IMR-90 (cell line): ENCODE results near the gene PJA2. TPM values are rescaled to one million over a fixed set of nuclear protein-coding genes. Genes with fewer than 3 reads are reported as not detected.
A peak's percentile ranks its signal among the peaks of the same experiment; 100 is the strongest.

Experiments
- ATAC-seq: fragments of 200-7000 bp; cut with Tn5 transposase; 2 replicates; pipeline ENCODE4 v1.9.1; 2020; ENCODE audit warnings: low read depth, mild to moderate bottlenecking, moderate library complexity
- BruUV-seq: library from RNA; stranded (reverse); fragments of 400-500 nt; replicated peaks from 2 replicates; lab custom pipeline; 2021; lab: Mats Ljungman, UMichigan
- CTCF ChIA-PET: fragments of 300-600 bp; formaldehyde crosslinking; extraction: SDS; loops from one replicate; lab custom pipeline; 2021; ENCODE audit warnings: antibody characterized with exemption; lab: Yijun Ruan, JAX
- POLR2A ChIA-PET: fragments of 300-600 bp; sonication (Branson Sonifier 250); formaldehyde crosslinking; loops from one replicate; lab custom pipeline; 2022; ENCODE audit warnings: antibody characterized with exemption; ENCODE audit not compliant: unreplicated experiment; lab: Charles Lee
- DNase-seq: peaks from one replicate; pipeline ENCODE4 v3.0.0; 2013
- H2AFZ ChIP-seq: replicated peaks from 2 replicates; pipeline ENCODE3; 2013; ENCODE audit warnings: low read length, mild to moderate bottlenecking; ENCODE audit not compliant: poor library complexity
- H2AK5ac ChIP-seq: 2 replicates; pipeline ENCODE4 v1.6.1; 2013; ENCODE audit warnings: low read depth, low read length, inconsistent platforms
- H2AK9ac ChIP-seq: replicated peaks from 2 replicates; pipeline ENCODE3; 2013; ENCODE audit warnings: mild to moderate bottlenecking, low read depth, low read length, moderate library complexity; ENCODE audit not compliant: poor library complexity
- H2BK120ac ChIP-seq: 2 replicates; pipeline ENCODE4 v1.6.1; 2013; ENCODE audit warnings: low read depth, low read length, inconsistent platforms
- H2BK15ac ChIP-seq: 3 replicates; pipeline ENCODE4 v1.6.1; 2013; ENCODE audit warnings: low read depth, low read length, inconsistent platforms
- H2BK20ac ChIP-seq: 2 replicates; pipeline ENCODE4 v1.6.1; 2013; ENCODE audit warnings: low read depth, mild to moderate bottlenecking, inconsistent platforms, low read length, moderate library complexity
- H2BK5ac ChIP-seq: 2 replicates; pipeline ENCODE4 v1.6.1; 2013; ENCODE audit warnings: mild to moderate bottlenecking, low read depth, low read length, inconsistent platforms; ENCODE audit not compliant: poor library complexity, severe bottlenecking
- H3K14ac ChIP-seq: replicated peaks from 2 replicates; pipeline ENCODE4 v1.6.1; 2013; ENCODE audit warnings: low read depth, low read length, inconsistent platforms
- H3K18ac ChIP-seq: 2 replicates; pipeline ENCODE4 v1.6.1; 2013; ENCODE audit warnings: low read depth, low read length, control low read depth
- H3K23ac ChIP-seq: 2 replicates; pipeline ENCODE4 v1.6.1; 2013; ENCODE audit warnings: low read depth, low read length, inconsistent platforms
- H3K27ac ChIP-seq: 2 replicates; pipeline ENCODE4 v1.5.1; 2013; ENCODE audit warnings: mild to moderate bottlenecking, control low read depth, low read length; ENCODE audit not compliant: insufficient read depth
- H3K27me3 ChIP-seq: 2 replicates; pipeline ENCODE4 v1.6.1; 2013; ENCODE audit warnings: low read length; ENCODE audit not compliant: control insufficient read depth, insufficient read depth
- H3K36me3 ChIP-seq: 2 replicates; pipeline ENCODE4 v1.6.1; 2013; ENCODE audit warnings: low read length, mixed read lengths; ENCODE audit not compliant: control insufficient read depth, insufficient read depth
- H3K4ac ChIP-seq: 2 replicates; pipeline ENCODE4 v1.6.1; 2013; ENCODE audit warnings: low read depth, low read length, inconsistent platforms
- H3K4me1 ChIP-seq: 2 replicates; pipeline ENCODE4 v1.6.1; 2013; ENCODE audit warnings: low read length, mixed read lengths; ENCODE audit not compliant: control insufficient read depth, insufficient read depth
- H3K4me2 ChIP-seq: 2 replicates; pipeline ENCODE4 v1.6.1; 2013; ENCODE audit warnings: low read depth, mild to moderate bottlenecking, control low read depth, low read length, moderate library complexity
- H3K4me3 ChIP-seq: 2 replicates; pipeline ENCODE4 v1.5.1; 2013; ENCODE audit warnings: low read depth, mild to moderate bottlenecking, control low read depth, low read length, moderate library complexity; ENCODE audit not compliant: insufficient read depth
- H3K56ac ChIP-seq: 2 replicates; pipeline ENCODE4 v1.6.1; 2013; ENCODE audit warnings: low read length, inconsistent platforms; ENCODE audit not compliant: insufficient read depth; ENCODE audit errors: extremely low read depth
- H3K79me1 ChIP-seq, 2 experiments: 2 replicates each; pipeline ENCODE4 v1.6.1; 2013; ENCODE audit warnings: low read length in 2 of 2, inconsistent platforms in 1 of 2, low read depth in 1 of 2
- H3K9ac ChIP-seq: 2 replicates; pipeline ENCODE4 v1.6.1; 2013; ENCODE audit warnings: low read depth, low read length, control low read depth
- H3K9me1 ChIP-seq: 2 replicates; pipeline ENCODE4 v1.6.1; 2013; ENCODE audit warnings: low read length, inconsistent platforms; ENCODE audit not compliant: insufficient read depth
- H3K9me3 ChIP-seq: 2 replicates; pipeline ENCODE4 v1.6.1; 2013; ENCODE audit warnings: low read length; ENCODE audit not compliant: control insufficient read depth, insufficient read depth
- H4K20me1 ChIP-seq: 2 replicates; pipeline ENCODE4 v1.6.1; 2013; ENCODE audit warnings: low read length, inconsistent platforms; ENCODE audit not compliant: insufficient read depth
- H4K5ac ChIP-seq: 2 replicates; pipeline ENCODE4 v1.6.1; 2013; ENCODE audit warnings: mild to moderate bottlenecking, low read depth, low read length, control low read depth
- H4K8ac ChIP-seq, 2 experiments: 2 replicates each; pipeline ENCODE4 v1.6.1; 2013; ENCODE audit warnings: low read depth in 2 of 2, low read length in 2 of 2, control low read depth in 1 of 2, inconsistent platforms in 1 of 2
- H4K91ac ChIP-seq: 2 replicates; pipeline ENCODE4 v1.6.1; 2013; ENCODE audit warnings: low read depth, low read length, inconsistent platforms; ENCODE audit not compliant: insufficient read depth
- BHLHE40 ChIP-seq: fragments of 150-350 bp; IDR thresholded peaks from 2 replicates; pipeline ENCODE4 v1.6.1; 2016; ENCODE audit warnings: mild to moderate bottlenecking, low read depth, low read length
- CEBPB ChIP-seq: IDR thresholded peaks from 2 replicates; pipeline ENCODE4 v1.6.1; 2012; ENCODE audit warnings: low read depth, low read length, improper control_type of control experiment
- CHD1 ChIP-seq: IDR thresholded peaks from 2 replicates; pipeline ENCODE4 v1.6.1; 2012; ENCODE audit warnings: low read depth, low read length, improper control_type of control experiment
- FOS ChIP-seq: fragments of 150-350 bp; IDR thresholded peaks from 2 replicates; pipeline ENCODE4 v1.6.1; 2016; ENCODE audit warnings: low read depth, low read length
- MAFK ChIP-seq: IDR thresholded peaks from 2 replicates; pipeline ENCODE4 v1.6.1; 2012; ENCODE audit warnings: low read depth, low read length, improper control_type of control experiment
- MAZ ChIP-seq: IDR thresholded peaks from 2 replicates; pipeline ENCODE4 v1.6.1; 2012; ENCODE audit warnings: low read depth, mild to moderate bottlenecking, low read length, improper control_type of control experiment, moderate library complexity, borderline replicate concordance
- MXI1 ChIP-seq: IDR thresholded peaks from 2 replicates; pipeline ENCODE4 v1.6.1; 2012; ENCODE audit warnings: low read depth, mild to moderate bottlenecking, low read length, moderate library complexity, borderline replicate concordance
- NFE2L2 ChIP-seq: fragments of 150-350 bp; IDR thresholded peaks from 2 replicates; pipeline ENCODE4 v1.6.1; 2016; ENCODE audit warnings: low read depth, mild to moderate bottlenecking, low read length
- POLR2A ChIP-seq: IDR thresholded peaks from 2 replicates; pipeline ENCODE4 v1.6.1; 2012; ENCODE audit warnings: mild to moderate bottlenecking, low read depth, low read length
- RAD21 ChIP-seq: IDR thresholded peaks from 2 replicates; pipeline ENCODE4 v1.6.1; 2012; ENCODE audit warnings: low read length, improper control_type of control experiment
- RCOR1 ChIP-seq: IDR thresholded peaks from 2 replicates; pipeline ENCODE4 v1.6.1; 2012; ENCODE audit warnings: mild to moderate bottlenecking, low read length, improper control_type of control experiment; ENCODE audit not compliant: insufficient replicate concordance
- RFX5 ChIP-seq: IDR thresholded peaks from 2 replicates; pipeline ENCODE4 v1.8.0; 2012; ENCODE audit warnings: low read depth, mild to moderate bottlenecking, low read length, moderate library complexity
- SMC3 ChIP-seq: fragments of 150-350 bp; IDR thresholded peaks from 2 replicates; pipeline ENCODE4 v1.6.1; 2016; ENCODE audit warnings: low read depth, mild to moderate bottlenecking, antibody characterized with exemption, low read length, moderate library complexity
- WGBS, 2 experiments: methylation state at CpG; one replicate each; pipeline versions ENCODE4 v1.1.5 to v1.1.7; 2013; ENCODE audit warnings: missing lambda C conversion rate in 2 of 2; ENCODE audit not compliant: insufficient read length in 1 of 2; ENCODE audit errors: extremely low coverage in 2 of 2; 5-methylcytosine and 5-hydroxymethylcytosine counted together
- dilution Hi-C: fragments of 300-500 bp; cut with HindIII; formaldehyde crosslinking; loops from one replicate; pipeline ENCODE4 v1.14.3; 2018; ENCODE audit warnings: low sequenced_read_pairs; ENCODE audit not compliant: unreplicated experiment
- in situ Hi-C: fragments of 300-500 bp; cut with MboI; formaldehyde crosslinking; loops from 3 replicates; pipeline ENCODE4 v1.14.3; 2019; ENCODE audit warnings: low sequenced_read_pairs, inconsistent platforms, mixed read lengths
- intact Hi-C: fragments of 100-400 bp; cut with micrococcal nuclease; formaldehyde crosslinking; loops from 2 replicates; pipeline ENCODE4 v1.10.0; 2022
- polyA plus RNA-seq, 3 experiments: library from polyadenylated mRNA; depleted of rRNA; stranded (reverse); fragments of >200 nt; gene quantifications; 2 replicates each; pipeline ENCODE4 v1.2.3, GENCODE V29; 2012; ENCODE audit warnings: low replicate concordance in 1 of 3
- total RNA-seq: library from RNA; depleted of rRNA; stranded (reverse); fragments of >200 nt; gene quantifications from 2 replicates; pipeline ENCODE4 v1.2.3, GENCODE V29; 2012
- TF ChIP-seq, protein P1 (sequence below): conservative IDR thresholded peaks from 2 replicates; pipeline ENCODE4 v1.5.1; 2012; ENCODE audit warnings: mild to moderate bottlenecking, low read depth, low read length, improper control_type of control experiment
- TF ChIP-seq, protein P2 (sequence below): fragments of 150-350 bp; IDR thresholded peaks from 2 replicates; pipeline ENCODE4 v1.6.1; 2017; ENCODE audit warnings: mild to moderate bottlenecking, antibody characterized with exemption, low read length, low read depth

PJA2 gene
- total and polyA plus RNA-seq, 2 of the 4 experiments (the other 2 are of a cell fraction): 42.3 to 70.6 TPM

DNA sequence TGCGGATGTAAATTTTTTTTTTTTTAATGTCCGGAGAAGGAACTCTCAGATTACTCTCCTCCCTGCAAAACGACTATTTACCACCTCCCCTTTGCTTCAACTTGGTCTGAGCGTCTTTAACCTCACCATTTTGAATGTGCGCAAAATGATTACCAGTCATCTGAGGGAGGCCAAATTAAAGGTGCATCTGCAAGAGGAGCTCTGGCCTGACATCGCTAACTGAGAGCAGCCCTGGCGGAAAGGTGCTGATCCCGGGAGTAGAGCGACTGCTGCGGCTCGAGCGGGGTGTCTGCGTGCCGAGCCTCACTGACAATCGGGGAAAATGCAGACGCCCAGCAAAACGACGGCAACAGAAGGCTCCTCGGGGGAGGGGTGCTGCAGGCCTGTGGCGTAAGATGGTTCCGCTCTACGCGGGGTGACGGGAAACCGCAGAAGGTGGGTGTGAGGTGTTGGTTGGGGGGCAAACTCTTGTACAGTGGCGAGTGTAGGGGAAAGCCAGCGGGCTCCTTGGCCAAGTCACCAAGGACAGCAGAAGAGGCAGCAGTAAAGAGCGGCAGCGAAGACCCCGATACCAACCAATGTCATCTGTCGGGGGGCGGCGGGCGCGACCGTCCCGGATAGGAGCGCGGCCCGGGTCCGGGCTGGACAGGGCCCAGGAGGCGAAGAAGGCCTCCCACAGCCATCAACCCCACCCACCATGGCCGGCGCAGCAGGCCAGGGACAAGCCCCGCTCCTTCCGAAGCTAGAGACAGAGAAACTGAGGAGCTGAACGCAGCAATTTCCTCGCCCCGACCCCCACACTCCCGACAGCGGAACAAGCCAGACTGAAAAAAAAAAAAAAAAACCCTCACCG is 557 bp downstream of the PJA2 start:
- CTCF ChIA-PET: no interaction called here
- 1% methylated on average over 20 of the region's 52 CpGs; no CpG with 5 or more reads in 1 of the 2 experiments for WGBS, 2 experiments
- no peaks in the 10 kb centered on the region for H3K27me3 ChIP-seq
- H3K9ac ChIP-seq: peak overlapping the region; percentile 89
- no peaks in the 10 kb centered on the region for H3K9me1 ChIP-seq
- peak overlapping the region; percentile 83 for H2BK5ac ChIP-seq
- H3K4me1 ChIP-seq: peaks cover 3% of the 10 kb centered on the region; the same call in 1 of the 2 replicates
- no peaks in the 10 kb centered on the region; the same call in 1 of the 2 replicates for H3K9me3 ChIP-seq
- H2BK20ac ChIP-seq: 0 out of 2 replicates have a peak overlapping the region, but pooled peaks have one; percentile 18
- H3K14ac ChIP-seq: peak overlapping the region; percentile 94
- H3K23ac ChIP-seq: peak overlapping the region; percentile 94
- peaks cover 2% of the 10 kb centered on the region; the same call in 1 of the 2 replicates for H3K36me3 ChIP-seq
- in situ Hi-C loops: no loop called here
- no peak overlapping the region for H2BK15ac ChIP-seq
- H3K4me3 ChIP-seq: peak overlapping the region; percentile 97
- DNase-seq: peak; percentile 80
- ATAC-seq: peak; percentile 18
- BruUV-seq: TSS peak; percentile 54
- peak overlapping the region; percentile 79 for H4K91ac ChIP-seq
- H3K56ac ChIP-seq: peak overlapping the region; percentile 93
- peak overlapping the region; percentile 6 to 68; a peak in 3 of 4 replicates for H4K8ac ChIP-seq
- peaks cover 0 to 6% of the 10 kb centered on the region in 2 experiments; a peak in 2 of 4 replicates for H3K79me1 ChIP-seq
- H3K4me2 ChIP-seq: peak overlapping the region; percentile 94
- intact Hi-C loops: loop anchor here (5.0 kb wide), 1 partner anchor 607 kb away; no protein-coding TSS in a partner anchor
- H2BK120ac ChIP-seq: peak overlapping the region; percentile 13
- peak overlapping the region; percentile 58 for H3K18ac ChIP-seq
- dilution Hi-C loops: no loop called here
- H2AK5ac ChIP-seq: peak overlapping the region; percentile 72
- H4K20me1 ChIP-seq: peaks cover 36% of the 10 kb centered on the region
- POLR2A ChIA-PET: interaction anchor here (0.6 to 1.1 kb wide), 2 partner anchors 34 to 681 kb away, joined by 3 to 7 read pairs; no protein-coding TSS in a partner anchor
- H3K4ac ChIP-seq: peak overlapping the region; percentile 86
- peak overlapping the region; percentile 61 for H4K5ac ChIP-seq
- H2AFZ ChIP-seq: peak overlapping the region; percentile 94
- peak overlapping the region; percentile 89 for H2AK9ac ChIP-seq
- peak overlapping the region; percentile 90 for H3K27ac ChIP-seq
- peak; percentile 87 for TF ChIP-seq CEBPB
- no peak for TF ChIP-seq RCOR1
- no peak for TF ChIP-seq FOS
- TF ChIP-seq BHLHE40: no peak
- TF ChIP-seq MXI1: no peak; the same call in 1 of the 2 replicates
- TF ChIP-seq MAZ: peak; percentile 53; the same call in 1 of the 2 replicates
- TF ChIP-seq MAFK: peak; percentile 22; the same call in 1 of the 2 replicates
- peak; percentile 42; the same call in 1 of the 2 replicates for TF ChIP-seq RFX5
- TF ChIP-seq, protein P1, sequence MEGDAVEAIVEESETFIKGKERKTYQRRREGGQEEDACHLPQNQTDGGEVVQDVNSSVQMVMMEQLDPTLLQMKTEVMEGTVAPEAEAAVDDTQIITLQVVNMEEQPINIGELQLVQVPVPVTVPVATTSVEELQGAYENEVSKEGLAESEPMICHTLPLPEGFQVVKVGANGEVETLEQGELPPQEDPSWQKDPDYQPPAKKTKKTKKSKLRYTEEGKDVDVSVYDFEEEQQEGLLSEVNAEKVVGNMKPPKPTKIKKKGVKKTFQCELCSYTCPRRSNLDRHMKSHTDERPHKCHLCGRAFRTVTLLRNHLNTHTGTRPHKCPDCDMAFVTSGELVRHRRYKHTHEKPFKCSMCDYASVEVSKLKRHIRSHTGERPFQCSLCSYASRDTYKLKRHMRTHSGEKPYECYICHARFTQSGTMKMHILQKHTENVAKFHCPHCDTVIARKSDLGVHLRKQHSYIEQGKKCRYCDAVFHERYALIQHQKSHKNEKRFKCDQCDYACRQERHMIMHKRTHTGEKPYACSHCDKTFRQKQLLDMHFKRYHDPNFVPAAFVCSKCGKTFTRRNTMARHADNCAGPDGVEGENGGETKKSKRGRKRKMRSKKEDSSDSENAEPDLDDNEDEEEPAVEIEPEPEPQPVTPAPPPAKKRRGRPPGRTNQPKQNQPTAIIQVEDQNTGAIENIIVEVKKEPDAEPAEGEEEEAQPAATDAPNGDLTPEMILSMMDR: no peak
- no peak for TF ChIP-seq NFE2L2
- 0 out of 2 replicates have a peak, but pooled peaks have one; percentile 12 for TF ChIP-seq RAD21
- TF ChIP-seq CHD1: no peak; the same call in 1 of the 2 replicates
- TF ChIP-seq, protein P2, sequence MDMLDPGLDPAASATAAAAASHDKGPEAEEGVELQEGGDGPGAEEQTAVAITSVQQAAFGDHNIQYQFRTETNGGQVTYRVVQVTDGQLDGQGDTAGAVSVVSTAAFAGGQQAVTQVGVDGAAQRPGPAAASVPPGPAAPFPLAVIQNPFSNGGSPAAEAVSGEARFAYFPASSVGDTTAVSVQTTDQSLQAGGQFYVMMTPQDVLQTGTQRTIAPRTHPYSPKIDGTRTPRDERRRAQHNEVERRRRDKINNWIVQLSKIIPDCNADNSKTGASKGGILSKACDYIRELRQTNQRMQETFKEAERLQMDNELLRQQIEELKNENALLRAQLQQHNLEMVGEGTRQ: no peak
- peak; percentile 73 for TF ChIP-seq POLR2A
- 0 out of 2 replicates have a peak, but pooled peaks have one; percentile 7 for TF ChIP-seq SMC3
